Measurements from ENCODE around the gene TMEM51. TPM values are rescaled to one million over a fixed set of nuclear protein-coding genes. Genes with fewer than 3 reads are reported as not detected.
A peak's percentile ranks its signal among the peaks of the same experiment; 100 is the strongest.

TMEM51 gene
- total RNA-seq, 4 donors from 2014 or later = 17.7 to 32.9 (median 22.9) TPM

GRCh38 chr1:15233689-15234088 is 80.1 kb downstream of the TMEM51 start:
- in situ Hi-C loops (cut with MboI; ENCODE audit: low pct_ligation_motif_present in 1 of 4, low pct_unique_long_range_greater_than_20kb in 1 of 4, low sequenced_read_pairs in 3 of 4) = no loop called here
- intact Hi-C loops (cut with DNase I; ENCODE audit: low total_unique reads) = no loop called here

GRCh38 chr1:15236321-15236721 is 82.8 kb downstream of the TMEM51 start:
- H3K4me1 ChIP-seq = peaks cover 0 to 2% (median 0%) of the 10 kb centered on the region in 4 donors
- no peak overlapping the region for H3K4me3 ChIP-seq
- no peak for DNase-seq
- in situ Hi-C loops (cut with MboI; ENCODE audit: low pct_ligation_motif_present in 1 of 4, low pct_unique_long_range_greater_than_20kb in 1 of 4, low sequenced_read_pairs in 3 of 4) = no loop called here
- TF ChIP-seq EP300 (IDR thresholded peaks at IDR 0.05; ENCODE audit: low read depth) = no peak
- TF ChIP-seq POLR2A (IDR thresholded peaks at IDR 0.05) = no peak
- TF ChIP-seq POLR2AphosphoS5 (IDR thresholded peaks at IDR 0.05) = no peak
- TF ChIP-seq, protein P1, sequence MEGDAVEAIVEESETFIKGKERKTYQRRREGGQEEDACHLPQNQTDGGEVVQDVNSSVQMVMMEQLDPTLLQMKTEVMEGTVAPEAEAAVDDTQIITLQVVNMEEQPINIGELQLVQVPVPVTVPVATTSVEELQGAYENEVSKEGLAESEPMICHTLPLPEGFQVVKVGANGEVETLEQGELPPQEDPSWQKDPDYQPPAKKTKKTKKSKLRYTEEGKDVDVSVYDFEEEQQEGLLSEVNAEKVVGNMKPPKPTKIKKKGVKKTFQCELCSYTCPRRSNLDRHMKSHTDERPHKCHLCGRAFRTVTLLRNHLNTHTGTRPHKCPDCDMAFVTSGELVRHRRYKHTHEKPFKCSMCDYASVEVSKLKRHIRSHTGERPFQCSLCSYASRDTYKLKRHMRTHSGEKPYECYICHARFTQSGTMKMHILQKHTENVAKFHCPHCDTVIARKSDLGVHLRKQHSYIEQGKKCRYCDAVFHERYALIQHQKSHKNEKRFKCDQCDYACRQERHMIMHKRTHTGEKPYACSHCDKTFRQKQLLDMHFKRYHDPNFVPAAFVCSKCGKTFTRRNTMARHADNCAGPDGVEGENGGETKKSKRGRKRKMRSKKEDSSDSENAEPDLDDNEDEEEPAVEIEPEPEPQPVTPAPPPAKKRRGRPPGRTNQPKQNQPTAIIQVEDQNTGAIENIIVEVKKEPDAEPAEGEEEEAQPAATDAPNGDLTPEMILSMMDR (IDR thresholded peaks at IDR 0.05) = no peak
- H3K9me3 ChIP-seq = no peaks in the 10 kb centered on the region
- H3K36me3 ChIP-seq = no peaks in the 10 kb centered on the region
- no peaks in the 10 kb centered on the region for H3K27me3 ChIP-seq
- intact Hi-C loops (cut with DNase I; ENCODE audit: low total_unique reads) = no loop called here
- 75 to 100% methylated on average over 1 to 5 of the region's 5 CpGs for WGBS, 2 donors (ENCODE audit: low coverage in 1 of 2)
- H3K27ac ChIP-seq = no peak overlapping the region

More at GRCh38 chr1:15233689-15234088, 80.1 kb downstream of the TMEM51 start:
- TF ChIP-seq POLR2A (IDR thresholded peaks at IDR 0.05) (no peak), EP300 (IDR thresholded peaks at IDR 0.05; ENCODE audit: low read depth) (no peak), POLR2AphosphoS5 (IDR thresholded peaks at IDR 0.05) (no peak)
- TF ChIP-seq, protein P1 (IDR thresholded peaks at IDR 0.05) = no peak
- H3K4me1 ChIP-seq = peaks cover 0 to 12% (median 3%) of the 10 kb centered on the region in 4 donors
- H3K9me3 ChIP-seq = no peaks in the 10 kb centered on the region
- no peaks in the 10 kb centered on the region for H3K27me3 ChIP-seq
- H3K36me3 ChIP-seq = no peaks in the 10 kb centered on the region
- H3K4me3 ChIP-seq = no peak overlapping the region
- no peak for DNase-seq
- H3K27ac ChIP-seq = no peak overlapping the region

- no peak for DNase-seq
- 91% methylated on average over 9 of the region's 9 CpGs; no CpG with 5 or more reads in 1 of the 2 donors for WGBS, 2 donors (ENCODE audit: low coverage in 1 of 2)
Observed at GRCh38 chr1:15236746-15237145, 83.2 kb downstream of the TMEM51 start.

DNA sequence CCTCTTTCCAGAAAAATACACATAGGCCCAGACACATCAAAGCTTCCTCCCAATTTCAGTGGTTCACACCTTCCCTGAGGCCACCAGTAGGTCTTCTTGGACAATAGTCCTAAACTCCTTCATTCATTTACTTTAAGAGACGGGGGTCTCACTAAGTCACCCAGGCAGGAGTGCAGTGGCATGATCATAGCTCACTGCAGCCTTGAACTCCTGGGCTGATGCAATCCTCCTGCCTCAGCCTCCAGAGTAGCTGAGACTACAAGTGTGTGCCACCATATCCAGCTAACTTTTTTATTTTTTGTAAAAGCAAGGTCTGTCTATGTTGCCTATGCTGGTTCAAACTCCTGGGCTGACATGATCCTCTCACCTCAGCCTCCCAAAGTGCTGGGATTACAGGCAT is 85.2 kb downstream of the TMEM51 start:
- intact Hi-C loops (cut with DNase I; ENCODE audit: low total_unique reads) = no loop called here
- Histone ChIP-seq H3K27ac (no peak overlapping the region), H3K27me3 (no peaks in the 10 kb centered on the region), H3K36me3 (no peaks in the 10 kb centered on the region), H3K9me3 (no peaks in the 10 kb centered on the region), H3K4me1 (peaks cover 0 to 10% (median 5%) of the 10 kb centered on the region in 4 donors), H3K4me3 (no peak overlapping the region)
- no peak for TF ChIP-seq EP300 (IDR thresholded peaks at IDR 0.05; ENCODE audit: low read depth)
- no peak for TF ChIP-seq POLR2AphosphoS5 (IDR thresholded peaks at IDR 0.05)
- in situ Hi-C loops (cut with MboI; ENCODE audit: low pct_ligation_motif_present in 1 of 4, low pct_unique_long_range_greater_than_20kb in 1 of 4, low sequenced_read_pairs in 3 of 4) = no loop called here
- DNase-seq = no peak
- WGBS, 2 donors (ENCODE audit: low coverage in 1 of 2) = 71 to 84% methylated on average over 1 of the region's 1 CpG

More at GRCh38 chr1:15236746-15237145, 83.2 kb downstream of the TMEM51 start:
- in situ Hi-C loops (cut with MboI; ENCODE audit: low pct_ligation_motif_present in 1 of 4, low pct_unique_long_range_greater_than_20kb in 1 of 4, low sequenced_read_pairs in 3 of 4) = no loop called here
- Histone ChIP-seq H3K27me3 (no peaks in the 10 kb centered on the region), H3K9me3 (no peaks in the 10 kb centered on the region), H3K4me3 (no peak overlapping the region), H3K36me3 (no peaks in the 10 kb centered on the region), H3K4me1 (peaks cover 0 to 2% (median 0%) of the 10 kb centered on the region in 4 donors), H3K27ac (no peak overlapping the region)
- intact Hi-C loops (cut with DNase I; ENCODE audit: low total_unique reads) = no loop called here
- TF ChIP-seq, protein P1 (IDR thresholded peaks at IDR 0.05) = no peak
- TF ChIP-seq POLR2AphosphoS5 (IDR thresholded peaks at IDR 0.05) (no peak), EP300 (IDR thresholded peaks at IDR 0.05; ENCODE audit: low read depth) (no peak), POLR2A (IDR thresholded peaks at IDR 0.05) (no peak)

GRCh38 chr1:15242766-15243165 is 89.2 kb downstream of the TMEM51 start:
- 80 to 85% methylated on average over 4 to 7 of the region's 7 CpGs for WGBS, 2 donors (ENCODE audit: low coverage in 1 of 2)
- peak overlapping the region in 3 of 4 donors; percentile 59 to 67 (median 59) for H3K27ac ChIP-seq
- intact Hi-C loops (cut with DNase I; ENCODE audit: low total_unique reads) (no loop called here), in situ Hi-C loops (cut with MboI; ENCODE audit: low pct_ligation_motif_present in 1 of 4, low pct_unique_long_range_greater_than_20kb in 1 of 4, low sequenced_read_pairs in 3 of 4) (no loop called here)
- DNase-seq = no peak
- no peaks in the 10 kb centered on the region for H3K36me3 ChIP-seq
- peaks cover 6 to 41% (median 9%) of the 10 kb centered on the region in 4 donors for H3K4me1 ChIP-seq
- no peak for TF ChIP-seq EP300 (IDR thresholded peaks at IDR 0.05; ENCODE audit: low read depth)
- TF ChIP-seq, protein P1 (IDR thresholded peaks at IDR 0.05) = no peak
- TF ChIP-seq POLR2AphosphoS5 (IDR thresholded peaks at IDR 0.05) = no peak
- TF ChIP-seq POLR2A (IDR thresholded peaks at IDR 0.05) = no peak
- no peaks in the 10 kb centered on the region for H3K27me3 ChIP-seq
- H3K9me3 ChIP-seq = no peaks in the 10 kb centered on the region
- no peak overlapping the region for H3K4me3 ChIP-seq

All from transverse colon (tissue), 4 donors.